ENCODE results near the gene DNAH11. TPM values are rescaled to one million over a fixed set of nuclear protein-coding genes. Genes with fewer than 3 reads are reported as not detected.

The DNAH11 gene
- total RNA-seq, 1 experiment from 2014 or later: 0.39 TPM

DNA sequence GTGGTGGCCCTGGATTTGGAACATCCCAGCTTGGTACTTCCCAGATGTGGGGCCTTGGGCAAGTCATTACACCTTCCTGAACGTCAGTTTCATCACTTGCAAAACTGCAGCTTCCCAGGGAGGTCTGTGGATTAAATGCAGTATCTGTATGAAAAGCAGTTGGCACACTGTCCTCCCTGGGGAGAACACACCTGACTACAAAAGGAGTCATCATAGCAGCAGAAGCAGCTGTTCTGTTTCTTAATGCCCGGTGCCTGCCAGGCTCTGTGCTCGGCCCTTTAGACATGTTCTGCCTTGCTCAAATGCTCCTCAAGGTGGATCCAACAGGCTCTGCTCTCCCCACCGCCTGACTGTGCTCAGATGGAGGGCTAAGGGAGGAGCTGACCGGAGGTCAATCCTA lies 371.8 kb downstream of the DNAH11 start:
- no peaks in the 10 kb centered on the region for H3K9me2 ChIP-seq (ENCODE audit: insufficient read depth)
- TF ChIP-seq ELF1 (IDR thresholded peaks at IDR 0.05; ENCODE audit: borderline replicate concordance, low read depth): no peak
- no peak for TF ChIP-seq CBX3 (IDR thresholded peaks at IDR 0.05; ENCODE audit: low read depth)
- no peak for TF ChIP-seq ZNF274 (IDR thresholded peaks at IDR 0.05; ENCODE audit: low read depth, low read length)
- TF ChIP-seq TCF7L2 (IDR thresholded peaks at IDR 0.05; ENCODE audit: borderline replicate concordance, extremely low read depth, insufficient read depth, insufficient read length): no peak
- TF ChIP-seq, protein P1, sequence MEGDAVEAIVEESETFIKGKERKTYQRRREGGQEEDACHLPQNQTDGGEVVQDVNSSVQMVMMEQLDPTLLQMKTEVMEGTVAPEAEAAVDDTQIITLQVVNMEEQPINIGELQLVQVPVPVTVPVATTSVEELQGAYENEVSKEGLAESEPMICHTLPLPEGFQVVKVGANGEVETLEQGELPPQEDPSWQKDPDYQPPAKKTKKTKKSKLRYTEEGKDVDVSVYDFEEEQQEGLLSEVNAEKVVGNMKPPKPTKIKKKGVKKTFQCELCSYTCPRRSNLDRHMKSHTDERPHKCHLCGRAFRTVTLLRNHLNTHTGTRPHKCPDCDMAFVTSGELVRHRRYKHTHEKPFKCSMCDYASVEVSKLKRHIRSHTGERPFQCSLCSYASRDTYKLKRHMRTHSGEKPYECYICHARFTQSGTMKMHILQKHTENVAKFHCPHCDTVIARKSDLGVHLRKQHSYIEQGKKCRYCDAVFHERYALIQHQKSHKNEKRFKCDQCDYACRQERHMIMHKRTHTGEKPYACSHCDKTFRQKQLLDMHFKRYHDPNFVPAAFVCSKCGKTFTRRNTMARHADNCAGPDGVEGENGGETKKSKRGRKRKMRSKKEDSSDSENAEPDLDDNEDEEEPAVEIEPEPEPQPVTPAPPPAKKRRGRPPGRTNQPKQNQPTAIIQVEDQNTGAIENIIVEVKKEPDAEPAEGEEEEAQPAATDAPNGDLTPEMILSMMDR (IDR thresholded peaks at IDR 0.05 in 2 of 3, conservative IDR thresholded peaks at IDR 0.05 in 1 of 3; ENCODE audit: borderline replicate concordance in 1 of 3, insufficient read depth in 1 of 3, low read depth in 2 of 3, low read length in 2 of 3): no peak
- TF ChIP-seq YY1 (IDR thresholded peaks at IDR 0.05; ENCODE audit: extremely low read depth, insufficient replicate concordance, low read depth, low read length): no peak
- TF ChIP-seq, protein P2, sequence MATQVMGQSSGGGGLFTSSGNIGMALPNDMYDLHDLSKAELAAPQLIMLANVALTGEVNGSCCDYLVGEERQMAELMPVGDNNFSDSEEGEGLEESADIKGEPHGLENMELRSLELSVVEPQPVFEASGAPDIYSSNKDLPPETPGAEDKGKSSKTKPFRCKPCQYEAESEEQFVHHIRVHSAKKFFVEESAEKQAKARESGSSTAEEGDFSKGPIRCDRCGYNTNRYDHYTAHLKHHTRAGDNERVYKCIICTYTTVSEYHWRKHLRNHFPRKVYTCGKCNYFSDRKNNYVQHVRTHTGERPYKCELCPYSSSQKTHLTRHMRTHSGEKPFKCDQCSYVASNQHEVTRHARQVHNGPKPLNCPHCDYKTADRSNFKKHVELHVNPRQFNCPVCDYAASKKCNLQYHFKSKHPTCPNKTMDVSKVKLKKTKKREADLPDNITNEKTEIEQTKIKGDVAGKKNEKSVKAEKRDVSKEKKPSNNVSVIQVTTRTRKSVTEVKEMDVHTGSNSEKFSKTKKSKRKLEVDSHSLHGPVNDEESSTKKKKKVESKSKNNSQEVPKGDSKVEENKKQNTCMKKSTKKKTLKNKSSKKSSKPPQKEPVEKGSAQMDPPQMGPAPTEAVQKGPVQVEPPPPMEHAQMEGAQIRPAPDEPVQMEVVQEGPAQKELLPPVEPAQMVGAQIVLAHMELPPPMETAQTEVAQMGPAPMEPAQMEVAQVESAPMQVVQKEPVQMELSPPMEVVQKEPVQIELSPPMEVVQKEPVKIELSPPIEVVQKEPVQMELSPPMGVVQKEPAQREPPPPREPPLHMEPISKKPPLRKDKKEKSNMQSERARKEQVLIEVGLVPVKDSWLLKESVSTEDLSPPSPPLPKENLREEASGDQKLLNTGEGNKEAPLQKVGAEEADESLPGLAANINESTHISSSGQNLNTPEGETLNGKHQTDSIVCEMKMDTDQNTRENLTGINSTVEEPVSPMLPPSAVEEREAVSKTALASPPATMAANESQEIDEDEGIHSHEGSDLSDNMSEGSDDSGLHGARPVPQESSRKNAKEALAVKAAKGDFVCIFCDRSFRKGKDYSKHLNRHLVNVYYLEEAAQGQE (IDR thresholded peaks at IDR 0.05; ENCODE audit: low read depth): no peak
- TF ChIP-seq FOSL1 (IDR thresholded peaks at IDR 0.05; ENCODE audit: low read depth): no peak
- TF ChIP-seq, protein P3, sequence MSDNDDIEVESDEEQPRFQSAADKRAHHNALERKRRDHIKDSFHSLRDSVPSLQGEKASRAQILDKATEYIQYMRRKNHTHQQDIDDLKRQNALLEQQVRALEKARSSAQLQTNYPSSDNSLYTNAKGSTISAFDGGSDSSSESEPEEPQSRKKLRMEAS (IDR thresholded peaks at IDR 0.05): no peak
- no peak for TF ChIP-seq EZH2phosphoT487 (IDR thresholded peaks at IDR 0.05; ENCODE audit: borderline replicate concordance)
- no peak for TF ChIP-seq JUND (IDR thresholded peaks at IDR 0.05)
- TF ChIP-seq ZFX (IDR thresholded peaks at IDR 0.05): no peak
- TF ChIP-seq POLR2AphosphoS5 (IDR thresholded peaks at IDR 0.05; ENCODE audit: low read depth, low read length): no peak
- no peak for TF ChIP-seq CEBPB (IDR thresholded peaks at IDR 0.05; ENCODE audit: low read depth)
- TF ChIP-seq, protein P4, sequence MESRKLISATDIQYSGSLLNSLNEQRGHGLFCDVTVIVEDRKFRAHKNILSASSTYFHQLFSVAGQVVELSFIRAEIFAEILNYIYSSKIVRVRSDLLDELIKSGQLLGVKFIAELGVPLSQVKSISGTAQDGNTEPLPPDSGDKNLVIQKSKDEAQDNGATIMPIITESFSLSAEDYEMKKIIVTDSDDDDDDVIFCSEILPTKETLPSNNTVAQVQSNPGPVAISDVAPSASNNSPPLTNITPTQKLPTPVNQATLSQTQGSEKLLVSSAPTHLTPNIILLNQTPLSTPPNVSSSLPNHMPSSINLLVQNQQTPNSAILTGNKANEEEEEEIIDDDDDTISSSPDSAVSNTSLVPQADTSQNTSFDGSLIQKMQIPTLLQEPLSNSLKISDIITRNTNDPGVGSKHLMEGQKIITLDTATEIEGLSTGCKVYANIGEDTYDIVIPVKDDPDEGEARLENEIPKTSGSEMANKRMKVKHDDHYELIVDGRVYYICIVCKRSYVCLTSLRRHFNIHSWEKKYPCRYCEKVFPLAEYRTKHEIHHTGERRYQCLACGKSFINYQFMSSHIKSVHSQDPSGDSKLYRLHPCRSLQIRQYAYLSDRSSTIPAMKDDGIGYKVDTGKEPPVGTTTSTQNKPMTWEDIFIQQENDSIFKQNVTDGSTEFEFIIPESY (IDR thresholded peaks at IDR 0.05; ENCODE audit: extremely low read depth, insufficient replicate concordance, low read length): no peak
- TF ChIP-seq RAD21 (IDR thresholded peaks at IDR 0.05; ENCODE audit: low read depth): no peak
- no peak overlapping the region for H3K27ac ChIP-seq (ENCODE audit: low read depth, low read length)
- no peak overlapping the region for H3K9ac ChIP-seq (ENCODE audit: low read length)
- H3K9me3 ChIP-seq (ENCODE audit: control insufficient read depth in 1 of 2, insufficient read depth in 1 of 2, low read depth in 1 of 2, low read length in 2 of 2): no peaks in the 10 kb centered on the region
- no peak overlapping the region for H3K4me2 ChIP-seq (ENCODE audit: low read length)
- DNase-seq (ENCODE audit: low read depth, low spot score) (no peak), ATAC-seq (no peak)
- H3K4me3 ChIP-seq (replicated peaks in 1 of 2; ENCODE audit: low read depth in 1 of 2, low read length in 2 of 2): no peak overlapping the region
- ChIA-PET CTCF (no interaction called here), POLR2A (no interaction called here), RAD21 (ENCODE audit: low non-redundant PET in 1 of 2, low total read pairs in 2 of 2, uncharacterized antibody in 2 of 2, unreplicated experiment in 2 of 2) (no interaction called here)
- no peaks in the 10 kb centered on the region for H3K4me1 ChIP-seq (ENCODE audit: control insufficient read depth in 1 of 2, insufficient read depth in 2 of 2, low read length in 2 of 2)
- peaks cover 43% of the 10 kb centered on the region for H3K79me2 ChIP-seq (ENCODE audit: insufficient read depth, low read length)
- no peaks in the 10 kb centered on the region for H3K27me3 ChIP-seq (ENCODE audit: insufficient read depth, low read length)
- H2AFZ ChIP-seq (ENCODE audit: low read depth, low read length, poor library complexity, severe bottlenecking): no peak overlapping the region
- peaks cover 16 to 18% of the 10 kb centered on the region in 2 experiments; a peak in 3 of 4 replicates for H3K36me3 ChIP-seq (ENCODE audit: control insufficient read depth in 1 of 2, insufficient read depth in 2 of 2, low read length in 2 of 2)
- H4K20me1 ChIP-seq (ENCODE audit: insufficient read depth): no peaks in the 10 kb centered on the region
- no TSS peak for BruUV-seq (replicated peaks)
- intact Hi-C loops (cut with micrococcal nuclease): no loop called here

All from HCT116 (cell line).